ENCODE data around the gene GSTK1.
A peak's percentile ranks its signal among the peaks of the same experiment; 100 is the strongest.
"Not testable (repeated sequence)": the region's sequence is repeated elsewhere in the genome, so short reads cannot be mapped to it uniquely, and the experiment has no call there.

Gene GSTK1

DNA sequence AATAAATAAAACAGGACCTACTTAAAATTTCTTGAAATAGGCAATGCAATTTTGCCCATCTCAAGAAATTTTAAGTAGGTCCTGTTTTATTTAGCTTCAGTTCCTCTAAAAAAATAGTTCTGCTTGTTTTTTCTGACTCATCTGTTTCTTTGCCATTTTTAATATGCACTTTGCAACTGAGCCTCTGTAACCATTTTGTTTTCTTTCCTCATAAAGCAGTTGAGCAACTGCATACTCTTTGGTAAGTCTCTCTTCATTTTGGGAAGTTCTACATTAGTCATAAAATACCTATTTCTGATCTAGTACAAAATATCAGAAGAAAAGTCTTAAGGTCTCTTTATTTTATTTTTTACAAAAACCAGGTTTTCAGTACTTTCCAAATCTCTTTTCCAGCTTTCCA lies 23.4 kb upstream of the GSTK1 start:
- no peak for DNase-seq

DNA sequence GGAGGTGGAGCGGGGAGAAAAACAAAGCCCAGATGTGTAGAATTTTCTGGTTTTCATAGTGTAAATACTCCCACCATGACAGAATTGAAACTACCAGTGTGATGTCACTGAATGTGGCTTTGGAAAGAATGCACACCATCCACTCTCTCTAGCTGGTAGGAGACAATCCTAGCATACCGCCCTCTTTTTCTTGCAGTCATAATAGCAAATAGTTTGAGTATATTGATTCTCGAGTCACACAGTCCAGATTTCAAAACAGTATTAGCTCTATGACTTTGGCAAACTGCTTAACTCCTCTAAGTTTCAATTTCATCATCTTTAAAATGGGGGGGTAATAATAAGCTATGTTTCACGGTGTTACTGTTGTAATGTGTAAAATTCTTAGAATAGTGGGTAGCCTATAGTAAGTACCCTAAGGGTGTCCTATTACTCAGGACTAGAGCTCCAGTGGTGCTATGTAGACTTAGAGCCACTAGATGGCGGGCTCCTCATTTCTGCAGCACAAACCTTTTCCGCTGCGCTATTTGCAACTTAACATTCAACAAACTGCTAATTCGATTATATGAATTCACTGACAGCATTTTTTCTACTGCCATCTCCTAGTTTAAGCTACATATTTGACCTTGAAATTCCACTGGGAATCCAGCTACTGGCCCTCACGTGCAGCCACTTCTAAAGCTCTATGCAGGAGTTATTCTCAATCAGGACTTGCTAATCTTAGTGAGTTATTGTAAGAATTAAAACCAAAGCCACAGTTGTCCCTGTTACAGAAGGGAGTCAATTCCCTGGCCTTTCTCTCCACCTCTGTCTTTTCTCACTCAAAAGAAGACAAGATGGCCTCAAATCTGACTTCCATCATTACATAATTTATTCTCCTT lies 22.7 kb upstream of the GSTK1 start:
- DNase-seq = peak; percentile 83

DNA sequence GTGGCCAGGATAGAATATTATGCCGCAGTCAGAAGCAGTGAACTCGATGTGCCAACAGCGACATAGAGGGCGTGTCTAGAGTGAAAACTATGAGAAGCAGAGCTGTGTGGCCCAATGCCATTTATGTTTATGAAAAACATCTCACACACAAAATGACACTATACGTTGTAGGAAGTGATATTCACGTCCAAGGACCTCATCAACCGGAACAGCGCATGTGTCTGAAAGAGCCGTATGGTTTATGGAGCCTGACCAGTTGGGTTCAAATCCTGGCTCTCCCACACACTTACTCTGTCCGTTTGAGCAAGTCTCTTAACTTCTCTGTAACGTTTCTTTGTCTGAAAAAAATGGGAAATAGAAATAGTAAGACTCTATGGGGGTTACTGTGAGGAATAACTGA lies 20.9 kb upstream of the GSTK1 start:
- no peak for DNase-seq

DNA sequence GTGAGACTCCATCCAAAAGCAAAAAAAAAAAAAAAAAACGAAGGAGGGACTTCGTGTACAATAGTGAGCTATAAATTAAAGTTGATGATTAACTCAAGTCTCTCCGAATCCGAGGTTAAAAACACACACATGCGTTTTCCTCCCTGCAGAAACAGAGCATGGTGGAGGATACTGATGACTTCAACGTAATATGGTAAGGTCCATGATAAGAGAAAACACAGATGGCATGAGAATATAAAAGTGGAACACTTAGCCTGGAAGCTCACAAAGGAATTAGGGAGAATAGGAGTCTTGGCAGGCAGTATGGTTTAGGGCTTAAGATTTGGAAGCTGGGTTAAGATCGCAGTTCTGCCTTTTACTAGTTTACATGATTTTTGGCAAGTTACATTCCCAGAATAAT lies 20.1 kb upstream of the GSTK1 start:
- DNase-seq = no peak

DNA sequence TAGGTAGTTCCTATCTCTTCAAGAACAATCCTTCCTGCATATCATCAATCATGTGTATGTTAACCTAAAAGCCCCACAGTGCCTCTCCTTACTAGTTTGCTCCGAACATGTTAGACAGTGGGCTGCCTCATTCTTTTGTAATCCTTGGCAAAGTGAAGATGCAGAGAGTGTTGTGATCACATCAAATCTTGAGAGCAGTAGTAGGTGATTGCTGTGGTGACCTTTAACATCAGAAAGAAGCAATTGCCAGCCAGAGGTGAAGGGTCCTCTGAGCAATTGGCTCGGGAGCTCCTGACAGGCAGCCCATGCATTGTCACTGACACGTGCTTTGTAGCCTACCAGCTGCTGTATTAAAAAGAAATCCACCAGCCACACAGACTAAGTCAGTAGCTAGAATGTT lies 19.6 kb upstream of the GSTK1 start:
- no peak for DNase-seq

DNA sequence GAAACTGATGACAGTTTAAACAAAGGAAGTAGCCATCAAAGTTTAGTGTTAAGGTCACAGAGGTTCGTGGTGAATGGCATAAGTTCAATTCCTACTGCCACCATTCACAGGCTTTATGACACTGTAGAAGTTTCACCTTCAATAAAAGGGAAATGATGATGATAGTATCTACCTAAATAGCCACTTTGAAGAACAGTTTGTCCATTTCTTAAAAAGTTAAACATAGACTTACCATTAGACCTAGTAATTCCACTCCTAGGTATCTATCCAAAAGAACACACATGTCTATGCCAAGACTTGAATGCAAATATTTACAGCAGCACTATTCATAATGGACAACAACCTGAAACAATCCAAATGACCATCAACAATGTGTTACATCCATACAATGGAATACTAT lies 18.9 kb upstream of the GSTK1 start:
- DNase-seq = no peak

DNA sequence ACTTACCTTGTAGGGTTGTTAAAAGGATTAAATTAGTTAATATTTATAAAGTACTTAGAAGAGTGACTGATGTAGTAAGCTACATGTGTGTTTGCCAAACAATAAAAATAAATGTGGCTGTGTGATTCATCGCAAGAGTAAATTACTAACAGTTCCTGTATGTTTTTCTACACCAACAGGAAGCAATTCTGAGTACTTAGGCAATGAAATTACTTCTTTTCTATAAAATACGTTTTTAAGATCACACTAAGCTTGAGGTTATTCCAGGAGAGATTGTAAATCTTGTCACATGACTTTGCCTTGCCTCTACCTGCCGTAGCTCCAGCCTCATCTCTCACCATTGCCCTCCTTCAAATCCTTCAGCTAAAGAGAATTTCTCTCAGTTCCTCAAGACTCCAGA lies 18.1 kb upstream of the GSTK1 start:
- DNase-seq = peak; percentile 72

DNA sequence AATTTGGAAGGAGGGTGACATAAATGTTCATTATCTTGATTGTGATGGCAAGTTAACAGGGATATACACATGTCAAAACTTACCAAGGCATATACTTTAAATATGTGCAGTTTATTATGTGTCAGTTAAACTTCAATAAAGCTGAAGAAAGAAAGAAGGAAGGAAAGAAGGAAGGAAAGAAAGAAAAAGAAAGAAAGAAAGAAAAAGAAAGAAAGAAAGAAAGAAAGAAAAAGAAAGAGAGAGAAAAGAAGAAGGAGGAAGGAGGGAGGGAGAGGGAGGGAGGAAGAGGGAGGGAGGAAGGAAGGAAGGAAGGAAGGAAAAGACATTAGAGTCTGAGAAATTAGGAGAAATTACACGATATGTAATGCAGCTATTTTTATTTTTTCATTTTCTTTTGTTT lies 15.9 kb upstream of the GSTK1 start:
- no peak for DNase-seq

DNA sequence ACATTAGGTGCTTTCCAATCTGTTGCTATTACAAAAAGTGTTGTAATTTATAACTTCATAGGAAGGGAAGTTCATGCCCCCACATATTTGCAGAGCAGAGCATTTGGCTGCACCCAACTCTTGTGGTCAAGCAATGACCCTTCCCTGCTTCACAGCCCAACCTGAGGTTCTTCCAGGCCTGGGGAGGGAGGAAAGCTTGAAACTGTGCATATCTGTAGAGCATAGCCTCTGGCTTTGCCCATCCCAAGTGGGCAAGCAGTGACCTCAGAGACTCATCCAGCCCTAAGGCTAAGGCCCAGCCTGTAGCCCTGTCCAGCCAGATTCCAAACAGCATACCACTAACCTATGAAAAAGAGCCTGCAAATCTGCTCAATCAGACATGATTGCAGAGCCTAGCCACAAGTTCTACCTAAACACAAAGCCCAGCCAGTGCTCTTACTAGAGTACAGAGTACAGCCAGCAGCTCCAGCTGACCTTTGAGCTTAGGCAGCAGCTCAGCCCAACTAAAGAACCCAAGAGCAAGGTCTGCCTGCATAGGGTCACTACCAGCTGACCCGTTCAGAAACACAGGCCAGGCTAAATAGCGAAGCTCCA lies 14.4 kb upstream of the GSTK1 start:
- no peak for DNase-seq

DNA sequence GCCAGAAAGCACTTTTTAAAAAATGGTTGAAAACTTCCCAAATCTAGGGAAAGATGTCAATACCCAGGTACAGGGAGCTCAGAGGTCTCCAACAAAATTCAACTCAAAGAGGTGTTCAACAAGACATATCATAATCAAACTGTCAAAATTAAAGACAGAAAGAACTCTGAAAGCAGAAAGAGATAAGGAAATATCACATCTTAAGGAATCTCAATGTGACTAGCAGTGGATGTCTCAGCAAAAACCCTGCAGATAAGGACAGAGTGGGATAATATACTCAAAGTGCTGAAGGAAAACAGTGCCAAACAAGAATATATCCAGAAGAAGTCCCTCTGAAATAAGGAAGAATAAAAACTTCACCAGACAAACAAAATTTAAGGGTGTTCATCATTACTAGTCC lies 13.0 kb upstream of the GSTK1 start:
- DNase-seq = no peak

DNA sequence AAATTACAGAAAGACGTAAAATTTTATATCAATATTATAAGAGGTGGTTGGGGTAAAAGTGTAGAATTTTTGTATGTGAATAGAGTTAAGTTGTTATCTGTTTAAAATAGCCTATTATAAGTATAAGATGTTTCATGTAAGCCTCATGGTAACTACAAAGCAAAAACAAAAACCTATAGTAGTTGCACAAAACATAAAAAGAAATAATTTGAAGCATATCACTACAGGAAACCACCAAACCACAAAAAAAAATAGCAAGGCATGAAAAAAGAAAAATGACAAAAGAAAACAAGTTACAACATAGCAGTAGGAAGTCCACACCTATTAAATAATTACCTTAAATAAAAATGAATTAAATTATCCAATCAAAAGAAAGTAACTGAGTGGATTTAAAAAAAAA lies 12.4 kb upstream of the GSTK1 start:
- no peak for DNase-seq

DNA sequence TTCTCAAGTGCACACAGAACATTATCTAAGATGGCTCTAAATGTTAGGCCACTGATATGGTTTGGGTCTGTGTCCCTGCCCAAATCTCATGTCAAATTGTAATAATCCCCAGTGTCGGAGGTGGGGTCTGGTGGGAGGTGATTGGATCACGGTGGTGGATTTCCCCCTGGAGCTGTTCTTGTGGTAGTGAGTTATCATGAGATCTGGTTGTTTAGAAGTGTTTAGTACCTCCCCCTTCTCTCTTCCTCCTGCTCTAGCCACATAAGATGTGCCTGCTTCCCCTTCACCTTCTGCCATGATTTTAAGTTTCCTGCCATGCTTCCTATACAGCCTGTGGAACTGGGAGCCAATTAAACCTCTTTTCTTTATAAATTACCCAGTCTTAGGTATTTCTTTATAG lies 11.2 kb upstream of the GSTK1 start:
- no peak for DNase-seq

DNA sequence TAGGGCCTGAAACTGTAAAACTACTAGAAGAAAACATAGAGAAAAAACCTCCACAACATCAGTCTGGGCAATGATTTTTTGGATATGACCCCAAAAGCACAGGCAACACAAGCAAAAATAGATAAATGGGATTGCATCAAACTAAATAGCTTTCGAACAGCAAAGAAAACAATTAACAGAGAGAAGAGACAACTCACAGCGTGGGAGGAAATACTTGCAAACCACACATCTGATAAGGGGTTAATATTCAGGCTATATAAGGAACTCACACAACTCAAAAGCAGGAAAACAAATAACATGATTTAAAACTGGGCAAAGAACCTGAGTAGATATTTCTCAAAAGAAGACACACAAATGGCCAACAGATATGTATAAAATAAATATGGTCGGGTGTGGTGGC lies 7.7 kb upstream of the GSTK1 start:
- no peak for DNase-seq

DNA sequence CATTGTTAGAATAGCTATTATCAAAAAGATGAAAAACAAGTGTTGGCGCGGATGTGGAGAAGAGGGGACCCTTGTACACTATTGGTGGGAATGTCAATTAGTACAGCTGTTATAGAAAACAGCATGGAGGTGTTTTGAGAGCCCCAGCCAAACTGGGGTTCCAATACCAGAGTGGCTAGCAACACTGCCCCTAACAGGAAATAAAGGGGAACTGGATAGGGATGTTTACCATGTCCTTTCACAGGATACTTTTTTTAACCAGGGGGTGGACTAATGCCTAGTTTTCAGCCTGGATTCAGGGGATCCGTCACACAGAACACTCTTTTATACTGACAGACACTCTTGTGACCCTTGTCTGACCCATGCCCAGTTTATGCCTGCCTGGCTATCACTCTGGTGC lies 6.9 kb upstream of the GSTK1 start:
- DNase-seq = no peak

DNA sequence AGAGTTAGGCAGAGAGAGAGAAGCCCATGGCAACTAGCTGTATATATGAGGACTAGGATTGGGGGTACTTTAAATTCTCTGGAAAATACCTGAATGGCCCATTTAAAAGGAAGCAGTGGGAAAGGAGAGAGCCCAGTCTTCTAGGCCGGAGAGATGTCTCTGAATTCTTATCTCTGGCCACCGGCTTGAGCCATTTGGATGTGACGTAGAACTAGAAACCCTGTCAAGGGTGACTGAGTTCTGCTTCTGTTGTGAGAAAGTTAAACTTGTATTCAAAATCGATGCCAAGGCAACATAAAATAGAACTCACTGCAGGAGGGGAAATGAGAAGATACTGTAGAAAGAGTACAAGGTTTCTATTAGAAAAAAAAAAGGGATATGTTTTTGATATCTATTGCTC lies 6.3 kb upstream of the GSTK1 start:
- DNase-seq = no peak

DNA sequence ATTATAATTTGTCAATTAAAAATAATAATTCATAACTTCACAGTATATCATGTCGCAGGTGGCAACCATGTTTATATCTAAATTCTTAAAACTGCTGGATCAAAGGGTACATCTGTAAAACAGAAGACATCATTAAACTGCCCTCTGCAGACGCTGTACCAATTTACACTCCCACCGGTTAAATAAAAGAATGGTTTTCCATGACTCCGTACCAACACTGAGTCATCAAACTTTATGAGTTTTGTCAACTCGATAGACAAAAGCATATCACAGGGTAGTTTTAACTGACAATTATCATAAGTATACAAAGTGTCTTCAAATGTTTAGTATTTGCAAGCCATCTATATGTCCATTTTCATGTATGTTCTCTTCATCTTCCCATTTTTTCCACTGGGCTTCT lies 5.7 kb upstream of the GSTK1 start:
- DNase-seq = no peak

DNA sequence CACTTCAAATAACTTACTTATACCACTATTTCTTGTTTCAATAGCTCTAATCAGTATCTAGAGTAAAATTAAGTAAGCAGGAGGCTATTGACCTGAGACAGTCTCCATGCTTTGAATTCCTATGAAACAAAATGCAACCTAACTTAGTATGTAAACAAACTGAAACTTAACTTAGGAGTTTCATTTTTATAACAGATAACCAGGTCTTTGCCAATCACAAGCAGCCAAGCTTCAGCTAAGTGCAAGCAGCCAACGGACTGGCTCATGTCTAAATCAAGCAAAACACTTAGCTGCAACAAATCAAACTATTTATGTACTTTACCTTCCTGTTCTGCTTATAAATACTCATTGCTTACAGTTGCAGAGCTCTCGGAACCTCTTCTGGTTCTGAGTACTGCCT lies 4.4 kb upstream of the GSTK1 start:
- peak; percentile 61 for DNase-seq

DNA sequence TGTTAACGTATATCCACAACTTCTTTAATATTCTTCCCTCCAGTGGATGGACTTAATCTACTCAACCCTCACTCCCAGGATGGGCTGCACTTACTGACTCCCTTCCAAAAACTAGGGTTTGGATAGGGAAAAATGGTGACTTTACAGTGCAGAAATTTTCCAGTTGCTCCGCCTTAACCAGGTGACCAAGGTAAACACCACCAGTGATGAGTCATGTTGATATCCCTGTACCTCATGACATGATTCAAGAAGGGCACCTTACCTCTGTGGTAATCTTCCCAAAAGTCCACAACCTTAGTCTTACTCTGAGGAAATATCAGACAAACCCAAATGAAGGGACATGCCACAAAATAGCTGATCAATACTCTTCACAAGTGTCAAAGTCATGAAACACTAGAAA lies 3.5 kb upstream of the GSTK1 start:
- DNase-seq = no peak

DNA sequence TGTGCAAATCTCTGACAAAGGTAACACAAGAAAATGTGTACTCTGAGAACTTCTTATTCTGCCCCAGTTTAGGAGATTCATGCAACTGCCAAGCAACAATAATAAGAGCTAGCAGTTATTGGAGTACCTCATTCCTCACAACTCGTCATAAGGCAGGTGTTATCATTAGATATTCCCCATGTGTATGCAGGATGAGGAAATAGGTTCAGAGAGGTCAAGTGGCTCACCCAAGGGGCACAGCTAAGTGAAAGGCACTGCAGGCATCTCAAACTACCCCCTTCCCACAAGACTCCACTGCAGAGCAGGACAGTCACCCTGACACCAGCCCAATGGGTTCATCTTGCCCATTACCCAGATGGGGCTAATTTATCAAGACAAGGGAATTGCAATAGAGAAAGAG lies 1.3 kb upstream of the GSTK1 start:
- DNase-seq = no peak

DNA sequence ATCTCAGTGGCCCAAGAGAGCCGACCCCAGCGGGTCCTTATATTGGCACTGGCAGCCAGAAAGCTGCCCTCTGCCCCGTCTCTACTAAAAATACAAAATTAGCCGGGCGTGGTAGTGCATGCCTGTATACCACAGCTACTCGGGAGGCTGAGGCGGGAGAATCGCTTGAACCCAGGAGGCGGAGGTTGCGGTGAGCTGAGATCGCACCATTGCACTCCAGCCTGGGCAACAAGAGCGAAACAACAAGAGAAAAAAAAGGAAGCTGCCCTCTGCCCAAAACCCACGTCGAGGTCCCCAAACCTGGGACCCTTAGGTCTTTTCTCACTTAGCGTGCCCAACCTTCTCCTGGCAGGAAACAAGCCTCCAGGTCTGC lies 941 bp downstream of the GSTK1 start:
- not testable (repeated sequence) for DNase-seq

DNA sequence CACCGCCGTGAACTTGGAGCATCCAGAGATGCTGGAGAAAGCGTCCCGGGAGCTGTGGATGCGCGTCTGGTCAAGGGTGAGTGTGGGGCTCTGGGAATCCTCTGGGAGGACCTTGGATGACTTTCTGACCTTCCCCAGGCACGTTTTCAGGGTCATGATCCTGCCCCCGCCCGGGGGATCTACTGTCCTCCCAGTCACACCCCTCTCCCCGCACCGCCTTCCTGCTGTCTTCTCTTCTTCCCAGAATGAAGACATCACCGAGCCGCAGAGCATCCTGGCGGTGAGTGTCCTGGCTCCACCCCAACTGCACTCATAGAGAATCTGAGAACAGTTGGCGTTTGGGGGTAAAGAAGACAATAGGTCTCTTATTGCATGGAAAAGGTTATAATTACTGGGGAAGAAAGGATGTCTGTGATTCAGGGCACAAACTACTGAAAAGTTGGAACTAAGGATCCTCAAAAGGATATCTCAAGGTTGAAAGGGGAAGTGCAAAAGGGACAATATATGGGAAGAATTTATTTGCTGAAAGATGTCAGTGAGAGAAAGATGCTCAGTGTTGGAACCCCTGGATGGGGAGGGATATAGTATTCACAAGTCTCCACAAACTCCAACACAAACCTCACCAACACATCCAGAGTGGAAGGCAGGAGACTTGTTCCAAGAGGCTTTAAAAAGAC lies 1.9 kb downstream of the GSTK1 start:
- DNase-seq = no peak

DNA sequence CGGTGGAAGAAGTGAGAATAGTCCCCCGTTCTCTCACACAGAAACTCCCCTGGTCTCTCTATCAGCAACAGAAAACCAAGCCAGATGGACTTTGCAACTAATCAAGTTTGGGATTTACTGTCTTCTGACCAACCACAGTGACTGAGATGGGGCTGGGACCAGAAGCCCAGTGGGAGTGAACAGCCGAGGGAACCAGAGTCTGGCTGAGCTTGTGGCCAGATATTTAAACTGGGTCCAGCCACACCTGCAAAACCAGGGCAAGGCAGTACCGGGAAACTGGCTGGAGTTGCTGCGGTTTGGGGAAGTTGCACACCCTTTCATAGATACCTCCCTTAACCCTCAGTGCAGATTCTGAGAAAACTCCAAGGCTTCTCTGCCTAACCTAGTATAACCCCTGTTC lies 6.0 kb downstream of the GSTK1 start:
- no peak for DNase-seq

DNA sequence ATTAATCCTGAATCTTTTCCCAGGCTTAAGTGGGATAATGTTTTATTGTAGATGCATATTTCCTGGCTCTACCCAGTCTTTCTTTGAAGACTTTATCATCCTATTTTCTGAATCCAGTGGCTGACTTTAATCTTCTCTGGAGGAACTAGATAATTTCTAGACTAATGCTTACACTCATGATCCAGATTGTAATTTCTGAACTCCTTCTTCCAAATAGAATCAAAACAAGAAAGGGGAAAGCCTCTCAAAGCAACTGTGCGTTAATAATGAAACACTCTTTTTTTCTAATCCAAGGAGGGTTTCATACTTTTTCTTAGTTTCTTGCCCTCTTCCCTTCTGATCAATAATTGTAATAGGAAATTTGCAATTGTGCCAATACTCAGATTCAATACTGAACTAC lies 8.0 kb downstream of the GSTK1 start:
- peak; percentile 32 for DNase-seq

DNA sequence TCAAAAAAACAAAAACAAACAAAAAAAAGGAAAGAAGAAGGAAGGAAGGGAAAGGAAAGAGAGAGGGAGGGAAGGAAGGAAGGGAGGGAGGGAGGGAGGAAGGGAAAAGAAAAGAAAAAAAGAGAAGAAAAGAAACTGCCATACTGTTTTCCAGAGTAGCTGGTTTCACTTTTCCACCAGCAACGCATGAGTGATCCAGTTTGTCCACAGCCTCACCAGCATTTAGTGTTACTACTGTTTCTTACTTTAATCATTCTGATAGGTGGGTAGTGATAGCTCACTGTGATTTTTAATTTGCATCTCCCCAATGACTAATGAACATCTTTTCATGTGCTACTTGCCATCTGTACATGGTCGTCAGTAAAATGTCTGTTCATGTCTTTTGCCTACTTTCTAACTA lies 9.6 kb downstream of the GSTK1 start:
- DNase-seq = no peak
